A673 (cell line): ENCODE measurements around the gene MMP14. TPM values are rescaled to one million over a fixed set of nuclear protein-coding genes. Genes with fewer than 3 reads are reported as not detected.

Experiments used
- BruUV-seq: library from RNA; stranded (reverse); fragments of 400-500 nt; replicated peaks from 2 replicates; lab custom pipeline; 2021; lab: Mats Ljungman, UMichigan
- CTCF ChIA-PET: fragments of 300-600 bp; sonication (Branson Sonifier 250); formaldehyde crosslinking; loops from one replicate; lab custom pipeline; 2022; ENCODE audit warnings: antibody characterized with exemption; lab: Charles Lee
- POLR2A ChIA-PET: fragments of 300-600 bp; sonication (Branson Sonifier 250); formaldehyde crosslinking; loops from one replicate; lab custom pipeline; 2022; ENCODE audit warnings: antibody characterized with exemption; ENCODE audit not compliant: low non-redundant PET; lab: Charles Lee
- DNase-seq: peaks from one replicate; pipeline ENCODE4 v3.0.0-alpha.2; 2015; ENCODE audit warnings: low spot score
- H3K27ac ChIP-seq: fragments of 200-600 bp; sonication (generic); 2 replicates; pipeline ENCODE4 v1.5.1; 2016; ENCODE audit warnings: mixed run types, low read depth, mild to moderate bottlenecking, mixed read lengths, antibody characterized with exemption, low read length; ENCODE audit not compliant: poor library complexity, severe bottlenecking
- H3K27me3 ChIP-seq: fragments of 200-600 bp; sonication (generic); replicated peaks from 2 replicates; pipeline ENCODE4 v1.6.1; 2017; ENCODE audit warnings: mixed run types, low read depth, mild to moderate bottlenecking, mixed read lengths, antibody characterized with exemption, low read length; ENCODE audit not compliant: insufficient read depth, poor library complexity
- H3K36me3 ChIP-seq: fragments of 200-600 bp; sonication (generic); 2 replicates; pipeline ENCODE4 v1.6.1; 2016; ENCODE audit warnings: mixed run types, mild to moderate bottlenecking, mixed read lengths, antibody characterized with exemption, low read length; ENCODE audit not compliant: insufficient read depth, poor library complexity, severe bottlenecking
- H3K4me1 ChIP-seq: fragments of 200-600 bp; sonication (generic); 2 replicates; pipeline ENCODE4 v1.6.1; 2017; ENCODE audit warnings: mixed run types, mild to moderate bottlenecking, mixed read lengths, antibody characterized with exemption, low read length; ENCODE audit not compliant: insufficient read depth, poor library complexity, severe bottlenecking
- H3K4me3 ChIP-seq: fragments of 200-600 bp; sonication (generic); 2 replicates; pipeline ENCODE4 v1.5.1; 2016; ENCODE audit warnings: low read depth, mixed run types, mild to moderate bottlenecking, mixed read lengths, low read length; ENCODE audit not compliant: poor library complexity, severe bottlenecking
- H3K9me3 ChIP-seq: fragments of 200-600 bp; sonication (generic); 2 replicates; pipeline ENCODE4 v1.6.1; 2016; ENCODE audit warnings: mixed run types, low read depth, mild to moderate bottlenecking, mixed read lengths, antibody characterized with exemption, low read length; ENCODE audit not compliant: poor library complexity, severe bottlenecking
- EZH2 ChIP-seq: fragments of 200-600 bp; sonication (generic); IDR thresholded peaks from 2 replicates; pipeline ENCODE4 v1.6.1; 2017; ENCODE audit warnings: borderline replicate concordance, low read depth, mild to moderate bottlenecking, mixed read lengths, antibody characterized with exemption, low read length; ENCODE audit not compliant: poor library complexity, severe bottlenecking
- intact Hi-C: fragments of 100-400 bp; cut with micrococcal nuclease; formaldehyde crosslinking; loops from one replicate; pipeline ENCODE4 v1.10.0; 2022; ENCODE audit not compliant: unreplicated experiment
- total RNA-seq: library from RNA; stranded (reverse); gene quantifications from 2 replicates; pipeline ENCODE4 v1.2.3, GENCODE V29; 2021
- TF ChIP-seq, protein P1 (sequence below): fragments of 300-800, 200-600 bp; sonication (generic); conservative IDR thresholded peaks from 2 replicates; pipeline ENCODE4 v1.5.1; 2017; ENCODE audit warnings: low read depth, mild to moderate bottlenecking, antibody characterized with exemption, low read length, moderate library complexity, mixed read lengths

MMP14 gene
- total RNA-seq, 1 experiment from 2014 or later: 91.3 TPM

DNA sequence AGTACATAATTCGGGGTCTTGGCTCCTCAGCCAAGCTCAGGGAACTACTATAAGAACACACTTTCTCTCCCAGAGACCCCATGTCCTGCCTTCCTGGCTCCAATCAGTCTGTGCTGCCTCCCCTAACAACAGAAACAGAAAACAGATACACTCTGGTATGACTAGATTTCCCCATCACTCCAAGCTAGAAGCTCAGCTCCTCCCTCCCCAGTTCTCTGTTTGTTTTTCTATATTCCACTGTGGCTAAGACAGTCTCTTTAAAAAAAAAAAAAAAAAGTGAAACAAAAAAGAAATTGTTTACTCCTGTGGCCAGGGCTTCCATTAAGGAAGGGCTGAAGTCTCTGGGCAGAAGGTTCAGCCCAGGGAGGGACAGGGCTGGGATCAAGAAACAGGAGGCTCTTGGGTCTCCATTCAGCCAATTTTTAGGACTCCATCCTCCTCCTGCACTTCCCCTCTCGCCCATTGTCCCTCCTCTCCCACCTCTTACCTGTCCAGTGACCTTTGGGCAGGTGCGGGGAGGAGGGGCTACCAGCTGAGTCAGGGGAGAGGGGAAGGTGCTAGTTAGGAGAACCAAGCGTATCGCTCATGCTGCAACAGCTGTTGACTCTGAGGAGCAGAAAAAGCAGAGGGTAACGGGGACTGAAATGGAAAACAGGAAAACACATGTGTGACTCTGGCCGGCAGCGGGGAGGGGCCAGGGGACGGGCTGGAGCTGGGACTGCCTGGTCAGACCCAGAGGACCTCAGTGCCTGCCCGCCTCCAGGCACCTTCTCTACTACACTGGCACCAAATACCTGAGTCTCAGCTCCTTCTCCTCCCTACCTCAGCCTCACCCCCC, 17.0 kb upstream of the MMP14 start:
- Histone ChIP-seq H3K36me3 (no peaks in the 10 kb centered on the region), H3K4me1 (peaks cover 25% of the 10 kb centered on the region), H3K4me3 (no peak overlapping the region), H3K27ac (no peak overlapping the region), H3K9me3 (no peaks in the 10 kb centered on the region), H3K27me3 (no peaks in the 10 kb centered on the region)
- BruUV-seq: no TSS peak
- DNase-seq: no peak
- ChIA-PET POLR2A (no interaction called here), CTCF (interaction anchor here (0.6 to 0.7 kb wide), 5 partner anchors 10 to 272 kb away, joined by 4 to 15 read pairs (median 6); partner anchors contain the start of gene MRPL52)
- TF ChIP-seq, protein P1, sequence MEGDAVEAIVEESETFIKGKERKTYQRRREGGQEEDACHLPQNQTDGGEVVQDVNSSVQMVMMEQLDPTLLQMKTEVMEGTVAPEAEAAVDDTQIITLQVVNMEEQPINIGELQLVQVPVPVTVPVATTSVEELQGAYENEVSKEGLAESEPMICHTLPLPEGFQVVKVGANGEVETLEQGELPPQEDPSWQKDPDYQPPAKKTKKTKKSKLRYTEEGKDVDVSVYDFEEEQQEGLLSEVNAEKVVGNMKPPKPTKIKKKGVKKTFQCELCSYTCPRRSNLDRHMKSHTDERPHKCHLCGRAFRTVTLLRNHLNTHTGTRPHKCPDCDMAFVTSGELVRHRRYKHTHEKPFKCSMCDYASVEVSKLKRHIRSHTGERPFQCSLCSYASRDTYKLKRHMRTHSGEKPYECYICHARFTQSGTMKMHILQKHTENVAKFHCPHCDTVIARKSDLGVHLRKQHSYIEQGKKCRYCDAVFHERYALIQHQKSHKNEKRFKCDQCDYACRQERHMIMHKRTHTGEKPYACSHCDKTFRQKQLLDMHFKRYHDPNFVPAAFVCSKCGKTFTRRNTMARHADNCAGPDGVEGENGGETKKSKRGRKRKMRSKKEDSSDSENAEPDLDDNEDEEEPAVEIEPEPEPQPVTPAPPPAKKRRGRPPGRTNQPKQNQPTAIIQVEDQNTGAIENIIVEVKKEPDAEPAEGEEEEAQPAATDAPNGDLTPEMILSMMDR: no peak
- no peak for TF ChIP-seq EZH2
- intact Hi-C loops: no loop called here

DNA sequence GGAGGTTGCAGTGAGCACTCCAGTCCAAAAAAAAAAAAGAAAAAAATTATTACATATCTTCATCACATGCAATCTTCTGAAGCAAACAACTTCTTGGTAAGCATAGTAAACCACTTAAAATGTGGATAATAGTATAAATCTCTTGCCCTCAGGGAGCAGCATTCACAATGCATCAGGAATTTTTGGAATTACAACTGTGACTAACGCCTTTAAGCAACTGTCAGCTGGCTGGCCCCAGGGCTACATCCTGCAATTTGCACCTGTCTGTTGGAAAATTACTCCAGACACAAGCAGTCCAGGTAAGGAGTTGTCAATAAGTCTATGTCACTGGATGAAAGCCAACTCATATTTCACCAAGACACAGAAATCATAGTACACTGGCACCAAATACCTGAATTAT, 15.7 kb upstream of the MMP14 start:
- no peak for TF ChIP-seq EZH2
- TF ChIP-seq, protein P1: no peak
- POLR2A ChIA-PET: no interaction called here
- Histone ChIP-seq H3K4me3 (no peak overlapping the region), H3K4me1 (peaks cover 25% of the 10 kb centered on the region), H3K9me3 (no peaks in the 10 kb centered on the region), H3K36me3 (no peaks in the 10 kb centered on the region), H3K27ac (no peak overlapping the region), H3K27me3 (no peaks in the 10 kb centered on the region)
- no TSS peak for BruUV-seq
- intact Hi-C loops: loop anchor here (5.0 kb wide), 2 partner anchors 82 to 162 kb away; partner anchors contain the start of gene AJUBA
- CTCF ChIA-PET: interaction anchor here (0.7 kb wide), 2 partner anchors 48 to 86 kb away, joined by 3 to 5 read pairs; no protein-coding TSS in a partner anchor
- DNase-seq: no peak

DNA sequence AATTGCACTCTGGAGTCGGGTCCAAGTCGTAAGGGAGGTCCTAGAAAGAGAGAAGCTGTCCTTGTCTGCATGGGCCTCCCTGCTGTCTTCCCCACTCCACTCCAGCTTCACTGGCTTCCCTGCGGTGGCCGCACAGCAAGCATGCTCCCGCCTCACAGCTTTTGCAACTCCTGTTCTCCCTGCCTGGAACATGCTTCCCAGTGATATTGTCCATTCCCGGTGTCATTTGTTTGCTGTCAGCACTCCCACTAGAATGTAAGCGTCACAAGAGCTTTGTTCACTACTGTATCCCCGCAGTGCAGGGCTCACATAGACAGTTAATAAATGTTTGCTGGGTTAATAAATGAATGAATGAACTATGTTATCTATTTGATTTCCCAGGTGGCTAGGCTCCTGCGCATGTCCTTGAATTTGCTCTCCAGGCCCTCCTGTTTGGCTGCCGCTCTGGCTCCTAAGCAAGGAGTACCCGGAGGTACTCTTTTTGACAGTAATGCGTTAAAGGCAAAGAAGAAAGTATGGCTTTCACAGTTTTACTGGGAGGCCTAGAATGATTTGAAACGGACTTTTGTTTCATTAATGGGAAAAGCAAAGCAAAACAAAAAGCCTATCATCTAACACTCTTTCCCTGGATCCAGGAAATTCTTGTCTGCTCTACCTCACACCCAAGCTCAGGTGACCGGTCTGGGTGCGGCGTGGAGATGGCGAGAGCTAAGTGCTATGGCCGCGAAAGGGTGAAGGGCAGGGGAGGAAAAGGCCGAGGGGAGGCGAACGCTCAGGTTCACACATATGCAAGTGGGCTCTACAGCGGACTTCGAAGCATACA, 15.0 kb upstream of the MMP14 start:
- ChIA-PET POLR2A (no interaction called here), CTCF (no interaction called here)
- Histone ChIP-seq H3K4me1 (peaks cover 25% of the 10 kb centered on the region), H3K27ac (peak overlapping the region; percentile 35), H3K9me3 (no peaks in the 10 kb centered on the region), H3K36me3 (no peaks in the 10 kb centered on the region), H3K27me3 (no peaks in the 10 kb centered on the region), H3K4me3 (no peak overlapping the region)
- TF ChIP-seq, protein P1: no peak
- TF ChIP-seq EZH2: no peak
- intact Hi-C loops: loop anchor here (5.0 kb wide), 2 partner anchors 81 to 161 kb away; partner anchors contain the start of gene AJUBA
- no TSS peak for BruUV-seq
- DNase-seq: peak; percentile 63
